Ovary (tissue), 3 donors: ENCODE results near the gene ZNHIT1.

ENCODE experiments used
- EP300 ChIP-seq: sonication (generic); formaldehyde crosslinking; IDR thresholded peaks from one replicate; pipeline ENCODE4 v1.6.1; 2017; ENCODE audit warnings: antibody characterized with exemption
- POLR2A ChIP-seq: fragments of 450-650 bp; IDR thresholded peaks from one replicate; pipeline ENCODE4 v1.6.1; 2017; ENCODE audit warnings: antibody characterized with exemption, mild to moderate bottlenecking, moderate library complexity
- TF ChIP-seq, protein P1 (sequence below), 3 donors: fragments of 450-650 bp in 2 of 3; fragments of 200-600 bp in 1 of 3; IDR thresholded peaks; one replicate each; pipeline versions ENCODE4 v1.5.1 to v1.8.0; 2016 to 2022; ENCODE audit warnings: antibody characterized with exemption in 3 of 3, mild to moderate bottlenecking in 1 of 3
- donor health status: DM: no; HTN: no; CAD: no.

DNA sequence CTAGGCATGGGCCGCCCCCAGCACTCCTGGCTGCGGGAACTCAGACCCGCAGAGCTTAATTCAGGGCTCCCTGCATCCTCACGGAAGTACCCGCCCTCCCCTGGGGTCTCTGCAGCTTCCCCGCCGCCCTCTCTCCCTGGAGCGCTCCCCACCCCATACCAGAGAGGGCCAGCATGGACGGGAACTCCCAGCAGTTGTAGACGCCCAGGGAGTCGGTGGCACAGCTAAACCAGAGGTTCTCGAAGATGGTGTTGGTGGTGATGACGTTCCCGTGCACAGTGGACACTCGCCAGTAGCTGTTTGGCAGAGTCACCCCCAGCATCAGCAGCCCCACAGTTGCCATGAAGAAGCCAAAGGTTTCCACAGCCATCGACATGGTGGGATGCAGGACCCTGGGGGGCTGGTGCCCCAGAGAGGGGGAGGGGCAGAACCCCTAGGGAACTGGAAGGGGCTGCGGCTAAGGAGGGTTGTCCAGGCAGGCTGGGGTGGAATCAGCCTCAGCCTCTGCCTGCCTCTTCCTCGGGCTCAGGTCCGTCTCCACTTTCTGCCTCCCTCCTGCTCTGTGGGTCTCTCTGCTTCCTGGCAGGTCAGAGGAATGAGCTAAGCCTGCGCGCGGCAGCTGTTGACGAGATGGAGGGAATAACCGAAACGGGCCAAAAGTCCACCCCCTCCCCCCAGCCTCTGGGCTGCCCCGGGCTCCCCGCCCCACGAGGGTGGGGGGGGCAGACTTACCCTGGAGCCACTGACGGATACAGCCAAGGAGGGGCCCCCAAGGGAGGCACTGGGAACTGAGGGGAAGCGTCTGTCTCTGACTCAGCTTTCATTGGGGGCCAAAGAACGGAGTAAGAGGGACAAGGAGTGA, 19.5 kb downstream of the ZNHIT1 start, which contains the start of gene CLDN15:
- TF ChIP-seq, protein P1, sequence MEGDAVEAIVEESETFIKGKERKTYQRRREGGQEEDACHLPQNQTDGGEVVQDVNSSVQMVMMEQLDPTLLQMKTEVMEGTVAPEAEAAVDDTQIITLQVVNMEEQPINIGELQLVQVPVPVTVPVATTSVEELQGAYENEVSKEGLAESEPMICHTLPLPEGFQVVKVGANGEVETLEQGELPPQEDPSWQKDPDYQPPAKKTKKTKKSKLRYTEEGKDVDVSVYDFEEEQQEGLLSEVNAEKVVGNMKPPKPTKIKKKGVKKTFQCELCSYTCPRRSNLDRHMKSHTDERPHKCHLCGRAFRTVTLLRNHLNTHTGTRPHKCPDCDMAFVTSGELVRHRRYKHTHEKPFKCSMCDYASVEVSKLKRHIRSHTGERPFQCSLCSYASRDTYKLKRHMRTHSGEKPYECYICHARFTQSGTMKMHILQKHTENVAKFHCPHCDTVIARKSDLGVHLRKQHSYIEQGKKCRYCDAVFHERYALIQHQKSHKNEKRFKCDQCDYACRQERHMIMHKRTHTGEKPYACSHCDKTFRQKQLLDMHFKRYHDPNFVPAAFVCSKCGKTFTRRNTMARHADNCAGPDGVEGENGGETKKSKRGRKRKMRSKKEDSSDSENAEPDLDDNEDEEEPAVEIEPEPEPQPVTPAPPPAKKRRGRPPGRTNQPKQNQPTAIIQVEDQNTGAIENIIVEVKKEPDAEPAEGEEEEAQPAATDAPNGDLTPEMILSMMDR (IDR thresholded peaks at IDR 0.05) = no peak
- TF ChIP-seq POLR2A (no peak), EP300 (no peak)
